ENCODE data around the gene DENND4B.

DNA sequence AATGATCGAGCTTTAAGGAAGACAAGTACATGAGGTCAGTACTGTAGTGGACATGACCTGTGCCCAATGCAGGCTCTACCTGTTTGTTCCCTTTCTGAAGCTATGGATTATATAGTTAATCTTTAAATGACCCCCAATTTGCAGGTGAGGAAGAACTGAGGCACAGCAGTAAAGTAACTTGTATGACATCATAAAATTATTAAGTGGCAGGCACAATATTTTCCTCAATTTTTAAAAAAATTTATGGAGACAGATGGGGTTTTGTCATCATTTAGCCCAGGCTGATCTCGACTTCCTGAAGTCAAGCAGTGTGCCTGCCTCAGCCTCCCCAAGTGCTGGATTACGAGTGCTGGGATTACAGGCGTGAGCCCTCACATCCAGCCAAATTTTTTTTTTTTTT lies 20.1 kb downstream of the DENND4B start:
- TF ChIP-seq, protein P1, sequence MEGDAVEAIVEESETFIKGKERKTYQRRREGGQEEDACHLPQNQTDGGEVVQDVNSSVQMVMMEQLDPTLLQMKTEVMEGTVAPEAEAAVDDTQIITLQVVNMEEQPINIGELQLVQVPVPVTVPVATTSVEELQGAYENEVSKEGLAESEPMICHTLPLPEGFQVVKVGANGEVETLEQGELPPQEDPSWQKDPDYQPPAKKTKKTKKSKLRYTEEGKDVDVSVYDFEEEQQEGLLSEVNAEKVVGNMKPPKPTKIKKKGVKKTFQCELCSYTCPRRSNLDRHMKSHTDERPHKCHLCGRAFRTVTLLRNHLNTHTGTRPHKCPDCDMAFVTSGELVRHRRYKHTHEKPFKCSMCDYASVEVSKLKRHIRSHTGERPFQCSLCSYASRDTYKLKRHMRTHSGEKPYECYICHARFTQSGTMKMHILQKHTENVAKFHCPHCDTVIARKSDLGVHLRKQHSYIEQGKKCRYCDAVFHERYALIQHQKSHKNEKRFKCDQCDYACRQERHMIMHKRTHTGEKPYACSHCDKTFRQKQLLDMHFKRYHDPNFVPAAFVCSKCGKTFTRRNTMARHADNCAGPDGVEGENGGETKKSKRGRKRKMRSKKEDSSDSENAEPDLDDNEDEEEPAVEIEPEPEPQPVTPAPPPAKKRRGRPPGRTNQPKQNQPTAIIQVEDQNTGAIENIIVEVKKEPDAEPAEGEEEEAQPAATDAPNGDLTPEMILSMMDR (IDR thresholded peaks at IDR 0.05; ENCODE audit: insufficient read depth, low read length, poor library complexity, severe bottlenecking): no peak
- TF ChIP-seq EZH2phosphoT487 (conservative IDR thresholded peaks at IDR 0.05; ENCODE audit: low read length): no peak

Data from SU-DHL-6 (cell line).